ENCODE results near the gene ORM1.

ORM1 gene

GRCh38 chr9:114278356-114278755 is 44.5 kb upstream of the ORM1 start:
- Histone ChIP-seq H3K9me3 (no peaks in the 10 kb centered on the region), H3K4me3 (no peak overlapping the region), H3K27me3 (no peaks in the 10 kb centered on the region), H3K4me1 (peaks cover 0 to 18% (median 4%) of the 10 kb centered on the region in 4 donors), H3K27ac (peak overlapping the region; percentile 42 to 64), H3K36me3 (no peaks in the 10 kb centered on the region)
- no peak for TF ChIP-seq CTCF (IDR thresholded peaks at IDR 0.05)
- DNase-seq, result peak in 1 of 2 donors; percentile 12
- intact Hi-C loops (cut with DNase I; ENCODE audit: low total_unique reads), result no loop called here

GRCh38 chr9:114278881-114279570 is 43.9 kb upstream of the ORM1 start:
- no peaks in the 10 kb centered on the region for H3K9me3 ChIP-seq
- H3K4me1 ChIP-seq, result peaks cover 0 to 18% (median 4%) of the 10 kb centered on the region in 4 donors
- H3K27ac ChIP-seq, result peak overlapping the region; percentile 42 to 64
- peak; percentile 38 to 83 for DNase-seq
- H3K27me3 ChIP-seq, result no peaks in the 10 kb centered on the region
- intact Hi-C loops (cut with DNase I; ENCODE audit: low total_unique reads), result no loop called here
- H3K36me3 ChIP-seq, result no peaks in the 10 kb centered on the region
- H3K4me3 ChIP-seq, result no peak overlapping the region
- TF ChIP-seq CTCF (IDR thresholded peaks at IDR 0.05), result no peak

DNA sequence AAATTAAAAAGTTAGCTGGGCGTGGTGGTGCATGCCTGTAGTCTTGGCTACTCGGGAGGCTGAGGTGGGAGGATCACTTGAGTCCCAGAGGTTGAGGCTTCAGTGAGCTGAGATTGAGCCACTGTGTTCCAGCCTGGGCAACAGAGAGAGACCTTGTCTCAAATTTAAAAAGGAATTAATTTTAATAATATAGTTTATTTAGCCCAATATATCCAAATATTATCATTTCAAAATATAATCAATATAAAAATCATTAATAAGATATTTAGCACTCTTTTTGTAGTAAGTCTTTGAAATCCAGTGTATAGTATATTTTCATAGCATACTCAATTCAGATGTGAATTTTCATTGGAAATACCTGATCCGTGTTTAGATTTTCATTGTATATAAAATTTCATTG is 43.2 kb upstream of the ORM1 start:
- DNase-seq, result peak in 1 of 2 donors; percentile 9
- no peaks in the 10 kb centered on the region for H3K9me3 ChIP-seq
- intact Hi-C loops (cut with DNase I; ENCODE audit: low total_unique reads), result loop anchor here (10.0 kb wide), 1 partner anchor 195 kb away; no protein-coding TSS in a partner anchor
- H3K27me3 ChIP-seq, result no peaks in the 10 kb centered on the region
- H3K4me1 ChIP-seq, result peaks cover 0 to 18% (median 4%) of the 10 kb centered on the region in 4 donors
- TF ChIP-seq CTCF (IDR thresholded peaks at IDR 0.05), result no peak
- H3K36me3 ChIP-seq, result no peaks in the 10 kb centered on the region
- no peak overlapping the region for H3K4me3 ChIP-seq
- H3K27ac ChIP-seq, result no peak overlapping the region

- TF ChIP-seq CTCF (IDR thresholded peaks at IDR 0.05), result no peak
- no peaks in the 10 kb centered on the region for H3K36me3 ChIP-seq
- intact Hi-C loops (cut with DNase I; ENCODE audit: low total_unique reads), result loop anchor here (10.0 kb wide), 1 partner anchor 196 kb away; no protein-coding TSS in a partner anchor
- DNase-seq, result peak in 1 of 2 donors; percentile 38
- peaks cover 0 to 26% (median 4%) of the 10 kb centered on the region in 4 donors for H3K4me1 ChIP-seq
- H3K27me3 ChIP-seq, result no peaks in the 10 kb centered on the region
- H3K4me3 ChIP-seq, result no peak overlapping the region
- no peaks in the 10 kb centered on the region for H3K9me3 ChIP-seq
- no peak overlapping the region for H3K27ac ChIP-seq
Measured at GRCh38 chr9:114280636-114281472, 42.0 kb upstream of the ORM1 start.

DNA sequence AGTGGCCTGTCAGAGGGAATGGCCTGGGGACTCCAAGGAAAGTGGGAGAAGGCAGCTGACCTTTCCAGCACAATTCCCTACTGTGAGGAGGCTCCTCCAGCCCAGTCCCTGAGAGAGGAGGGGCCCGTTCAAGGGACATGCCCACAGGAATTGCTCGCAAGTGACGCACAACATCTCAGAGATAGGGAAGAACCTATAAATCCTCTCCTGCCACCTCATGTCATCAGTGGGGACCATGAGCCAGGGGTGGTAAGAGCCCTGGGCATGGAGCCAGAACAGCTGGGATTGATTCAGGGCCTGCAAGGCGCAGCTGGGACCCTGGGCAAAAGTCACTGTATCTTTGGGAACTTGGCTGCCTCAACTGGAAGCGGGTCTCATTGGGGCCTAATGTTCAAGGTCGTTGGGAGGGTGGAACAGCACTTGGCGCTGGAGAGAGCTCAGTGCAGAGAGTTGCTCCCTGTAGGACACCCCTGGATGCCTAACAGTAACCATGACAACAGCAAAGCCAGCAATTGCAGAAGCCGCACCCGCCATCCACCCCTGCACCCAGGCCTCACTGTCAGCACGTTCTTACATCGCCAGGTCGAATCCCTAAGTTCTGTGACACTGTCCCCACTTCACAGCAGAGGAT is 41.3 kb upstream of the ORM1 start:
- Histone ChIP-seq H3K36me3 (no peaks in the 10 kb centered on the region), H3K4me1 (peaks cover 0 to 26% (median 4%) of the 10 kb centered on the region in 4 donors), H3K9me3 (no peaks in the 10 kb centered on the region), H3K27me3 (no peaks in the 10 kb centered on the region), H3K4me3 (no peak overlapping the region), H3K27ac (no peak overlapping the region)
- peak in 1 of 2 donors; percentile 57 for DNase-seq
- no peak for TF ChIP-seq CTCF (IDR thresholded peaks at IDR 0.05)
- intact Hi-C loops (cut with DNase I; ENCODE audit: low total_unique reads), result loop anchor here (10.0 kb wide), 1 partner anchor 197 kb away; no protein-coding TSS in a partner anchor

Measured in tibial artery (tissue), 4 donors.